ENCODE data around the gene ATP6V0A1.

GRCh38 chr17:42531455-42532354, 73.0 kb downstream of the ATP6V0A1 start:
- TF ChIP-seq SUZ12 (IDR thresholded peaks at IDR 0.05; ENCODE audit: extremely low read depth, insufficient read depth, insufficient read length) (no peak), ZNF274 (IDR thresholded peaks at IDR 0.05; ENCODE audit: low read depth, low read length) (no peak)

All from NT2/D1 (cell line).